Measurements from ENCODE around the gene DAG1.

Gene DAG1

DNA sequence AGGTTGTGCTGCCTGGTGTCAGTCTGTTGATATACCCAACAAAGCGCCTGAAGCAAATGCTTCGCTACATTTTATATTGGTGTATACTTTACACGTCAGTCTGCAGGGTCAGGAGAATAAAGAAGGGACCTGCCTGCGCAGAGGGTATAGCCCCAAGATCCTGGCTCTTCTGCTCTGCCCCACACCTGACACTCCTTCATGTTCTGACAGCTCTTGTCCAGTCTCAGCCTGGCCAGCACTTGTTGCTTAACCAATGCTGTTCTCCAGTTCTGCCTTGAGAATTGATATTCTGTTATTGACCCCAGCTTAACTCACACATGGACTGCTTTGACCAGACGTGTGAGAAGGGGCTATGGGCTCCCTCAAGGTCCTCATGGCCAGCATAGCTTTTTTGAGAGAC is 48.4 kb downstream of the DAG1 start:
- DNase-seq (ENCODE audit: low read depth in 3 of 3) = no peak

DNA sequence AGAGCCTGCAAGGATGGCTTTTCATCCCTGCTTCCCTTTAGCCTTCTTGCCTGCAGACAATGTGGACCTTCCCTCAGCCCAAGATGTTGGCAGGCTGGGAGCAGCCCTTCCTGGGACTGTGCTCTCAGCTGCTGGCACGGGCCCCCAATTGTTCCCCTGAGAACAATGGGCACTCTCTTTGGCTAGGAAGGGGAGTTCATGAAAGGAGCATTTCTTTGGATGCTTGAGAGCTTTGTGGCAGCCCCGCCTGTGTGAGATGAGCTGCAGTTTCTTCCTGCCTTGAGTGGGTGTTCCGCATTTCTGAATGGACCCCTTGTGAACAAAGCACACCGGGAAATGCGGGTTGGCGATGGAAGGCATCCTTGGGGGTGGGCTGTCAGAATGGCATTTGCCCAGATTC is 49.2 kb downstream of the DAG1 start:
- no peak for DNase-seq (ENCODE audit: low read depth in 3 of 3)

DNA sequence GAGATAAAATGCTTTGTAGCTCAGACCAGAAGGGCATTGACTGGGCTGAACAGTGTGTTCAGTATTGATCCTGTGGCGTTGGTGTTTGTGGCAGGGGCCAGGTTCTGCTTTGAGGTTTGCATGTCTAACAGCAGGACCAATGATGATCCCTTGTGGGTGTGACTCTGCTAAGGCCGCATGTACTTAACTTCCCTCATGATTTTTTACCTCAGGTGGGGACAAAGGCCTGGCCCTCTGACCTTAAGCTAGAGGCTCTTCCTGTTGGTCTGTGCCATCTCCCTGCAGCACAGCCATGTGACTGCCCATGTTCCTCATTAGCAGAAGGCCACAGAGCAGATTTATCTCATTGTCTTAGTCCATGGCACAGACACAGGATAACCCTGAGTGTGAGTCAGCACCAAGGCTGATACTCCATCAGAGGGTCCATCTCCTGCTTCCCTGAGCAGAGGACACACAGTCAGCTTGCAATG is 49.9 kb downstream of the DAG1 start:
- no peak for DNase-seq (ENCODE audit: low read depth in 3 of 3)

DNA sequence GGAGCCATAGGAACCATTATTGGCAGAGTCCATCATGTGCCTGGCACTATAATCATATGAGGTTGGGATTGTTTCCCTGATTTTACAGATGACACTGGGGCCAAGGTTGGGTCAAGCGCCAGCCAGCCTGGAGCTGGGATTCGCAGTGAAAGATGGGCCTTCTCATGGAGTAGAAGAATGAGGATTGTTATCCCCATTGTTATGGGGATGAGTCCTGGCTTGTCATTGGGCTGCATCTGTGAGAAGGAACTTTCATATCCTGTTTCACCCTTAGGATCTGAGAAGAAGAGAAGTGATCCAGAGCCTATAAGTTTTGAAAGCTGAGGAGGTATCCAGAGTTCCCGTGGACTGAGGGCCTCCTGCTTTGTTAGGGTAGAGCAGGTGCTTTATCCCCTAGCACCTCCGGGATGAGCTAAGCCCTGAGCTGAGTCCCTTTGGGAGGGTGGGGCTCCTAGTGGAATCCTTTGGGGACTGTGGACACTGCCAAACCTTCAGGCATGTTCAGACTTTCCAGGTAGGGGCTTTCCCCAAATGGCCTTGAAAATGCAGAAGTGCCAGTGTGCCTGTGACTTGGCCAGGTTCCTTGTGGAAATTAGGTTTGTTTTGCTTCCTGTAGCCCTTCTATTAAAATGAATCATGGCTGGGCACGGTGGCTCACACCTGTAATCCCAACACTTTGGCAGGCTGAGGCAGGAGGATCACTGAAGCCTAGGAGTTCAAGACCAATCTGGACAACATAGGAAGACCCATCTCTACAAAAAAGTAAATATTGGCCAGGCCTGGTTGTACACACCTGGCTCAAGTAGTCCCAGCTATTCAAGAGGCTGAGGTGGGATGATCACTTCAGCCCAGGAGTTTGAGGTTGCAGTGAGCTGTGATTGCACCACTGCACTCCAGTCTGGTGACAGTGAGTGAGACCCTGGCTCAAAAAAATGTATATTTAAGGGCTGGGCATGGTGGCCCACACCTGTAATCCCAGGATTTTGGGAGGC is 54.0 kb downstream of the DAG1 start:
- no peak for DNase-seq (ENCODE audit: low read depth in 3 of 3)

DNA sequence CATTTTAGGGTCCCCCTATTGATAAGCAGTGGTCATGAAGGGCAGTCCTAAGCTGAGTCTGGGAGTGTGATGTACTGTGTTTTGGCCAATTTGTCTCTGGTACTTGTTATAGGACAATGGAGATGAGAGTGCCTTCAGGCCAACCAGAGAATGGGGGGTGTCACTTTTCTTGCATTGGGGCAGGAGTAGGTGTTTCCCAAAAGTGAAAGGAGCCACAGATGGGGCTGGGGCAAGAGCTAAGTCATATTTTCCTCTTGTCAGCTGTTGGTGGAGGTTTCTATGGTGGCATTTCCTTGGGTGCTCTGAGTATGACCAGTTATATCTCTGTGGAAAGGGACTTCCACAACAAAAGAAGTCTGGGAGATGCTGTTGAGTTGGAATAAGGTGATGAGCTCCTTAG is 59.5 kb downstream of the DAG1 start:
- DNase-seq (ENCODE audit: low read depth in 3 of 3) = peak in 1 of 3 donors; percentile 20

DNA sequence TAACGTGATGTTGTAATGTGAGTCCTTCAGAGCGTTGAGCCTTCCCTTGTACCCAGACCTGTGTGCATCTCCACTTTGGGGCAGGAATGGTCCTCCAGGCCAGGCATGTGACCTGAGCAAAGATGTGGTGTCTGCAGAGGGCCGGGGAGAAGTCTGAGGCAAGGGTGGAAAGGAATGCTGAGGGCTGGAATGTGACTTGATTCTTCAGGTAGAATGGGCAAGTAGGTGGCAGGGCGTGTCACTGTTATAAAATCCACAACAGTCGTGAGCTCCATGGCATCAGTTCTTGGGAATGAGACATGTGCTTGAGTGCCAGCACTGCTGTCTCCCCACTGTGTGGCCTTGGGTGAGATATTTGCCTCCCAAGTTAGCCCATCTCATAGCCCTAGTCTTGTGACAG is 60.2 kb downstream of the DAG1 start:
- no peak for DNase-seq (ENCODE audit: low read depth in 3 of 3)

DNA sequence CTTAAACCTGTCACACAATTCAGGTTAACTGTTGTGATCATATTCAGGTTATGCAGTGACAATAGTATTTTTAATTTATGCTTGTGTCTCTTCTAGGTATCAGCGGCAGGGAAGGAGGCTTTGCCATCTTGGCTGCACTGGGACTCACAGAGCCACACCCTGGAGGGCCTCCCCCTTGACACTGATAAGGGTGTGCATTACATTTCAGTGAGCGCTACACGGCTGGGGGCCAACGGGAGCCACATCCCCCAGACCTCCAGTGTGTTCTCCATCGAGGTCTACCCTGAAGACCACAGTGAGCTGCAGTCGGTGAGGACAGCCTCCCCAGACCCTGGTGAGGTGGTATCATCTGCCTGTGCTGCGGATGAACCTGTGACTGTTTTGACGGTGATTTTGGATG is 60.6 kb downstream of the DAG1 start:
- no peak for DNase-seq (ENCODE audit: low read depth in 3 of 3)

DNA sequence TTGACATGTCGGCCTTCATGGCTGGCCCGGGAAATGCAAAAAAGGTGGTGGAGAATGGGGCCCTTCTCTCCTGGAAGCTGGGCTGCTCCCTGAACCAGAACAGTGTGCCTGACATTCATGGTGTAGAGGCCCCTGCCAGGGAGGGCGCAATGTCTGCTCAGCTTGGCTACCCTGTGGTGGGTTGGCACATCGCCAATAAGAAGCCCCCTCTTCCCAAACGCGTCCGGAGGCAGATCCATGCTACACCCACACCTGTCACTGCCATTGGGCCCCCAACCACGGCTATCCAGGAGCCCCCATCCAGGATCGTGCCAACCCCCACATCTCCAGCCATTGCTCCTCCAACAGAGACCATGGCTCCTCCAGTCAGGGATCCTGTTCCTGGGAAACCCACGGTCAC is 61.2 kb downstream of the DAG1 start:
- DNase-seq (ENCODE audit: low read depth in 3 of 3) = no peak

DNA sequence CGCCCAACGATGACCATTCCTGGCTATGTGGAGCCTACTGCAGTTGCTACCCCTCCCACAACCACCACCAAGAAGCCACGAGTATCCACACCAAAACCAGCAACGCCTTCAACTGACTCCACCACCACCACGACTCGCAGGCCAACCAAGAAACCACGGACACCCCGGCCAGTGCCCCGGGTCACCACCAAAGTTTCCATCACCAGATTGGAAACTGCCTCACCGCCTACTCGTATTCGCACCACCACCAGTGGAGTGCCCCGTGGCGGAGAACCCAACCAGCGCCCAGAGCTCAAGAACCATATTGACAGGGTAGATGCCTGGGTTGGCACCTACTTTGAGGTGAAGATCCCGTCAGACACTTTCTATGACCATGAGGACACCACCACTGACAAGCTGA is 61.6 kb downstream of the DAG1 start:
- no peak for DNase-seq (ENCODE audit: low read depth in 3 of 3)

DNA sequence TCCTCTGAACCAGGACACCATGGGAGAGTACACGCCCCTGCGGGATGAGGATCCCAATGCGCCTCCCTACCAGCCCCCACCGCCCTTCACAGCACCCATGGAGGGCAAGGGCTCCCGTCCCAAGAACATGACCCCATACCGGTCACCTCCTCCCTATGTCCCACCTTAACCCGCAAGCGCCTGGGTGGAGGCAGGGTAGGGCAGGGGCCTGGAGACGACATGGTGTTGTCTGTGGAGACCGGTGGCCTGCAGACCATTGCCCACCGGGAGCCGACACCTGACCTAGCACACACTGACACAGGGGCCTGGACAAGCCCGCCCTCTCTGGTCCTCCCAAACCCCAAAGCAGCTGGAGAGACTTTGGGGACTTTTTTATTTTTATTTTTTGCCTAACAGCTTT is 63.0 kb downstream of the DAG1 start:
- DNase-seq (ENCODE audit: low read depth in 3 of 3) = no peak

DNA sequence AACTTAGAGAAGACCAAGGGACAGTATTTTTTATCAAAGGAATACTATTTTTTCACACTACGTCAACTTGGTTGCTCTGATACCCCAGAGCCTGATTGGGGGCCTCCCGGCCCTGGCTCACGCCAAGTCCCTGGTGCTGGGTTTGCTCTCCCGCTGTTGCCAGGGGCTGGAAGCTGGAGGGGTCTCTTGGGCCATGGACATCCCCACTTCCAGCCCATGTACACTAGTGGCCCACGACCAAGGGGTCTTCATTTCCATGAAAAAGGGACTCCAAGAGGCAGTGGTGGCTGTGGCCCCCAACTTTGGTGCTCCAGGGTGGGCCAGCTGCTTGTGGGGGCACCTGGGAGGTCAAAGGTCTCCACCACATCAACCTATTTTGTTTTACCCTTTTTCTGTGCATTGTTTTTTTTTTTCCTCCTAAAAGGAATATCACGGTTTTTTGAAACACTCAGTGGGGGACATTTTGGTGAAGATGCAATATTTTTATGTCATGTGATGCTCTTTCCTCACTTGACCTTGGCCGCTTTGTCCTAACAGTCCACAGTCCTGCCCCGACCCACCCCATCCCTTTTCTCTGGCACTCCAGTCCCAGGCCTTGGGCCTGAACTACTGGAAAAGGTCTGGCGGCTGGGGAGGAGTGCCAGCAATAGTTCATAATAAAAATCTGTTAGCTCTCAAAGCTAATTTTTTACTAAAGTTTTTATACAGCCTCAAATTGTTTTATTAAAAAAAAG is 63.9 kb downstream of the DAG1 start:
- DNase-seq (ENCODE audit: low read depth in 3 of 3) = no peak

DNA sequence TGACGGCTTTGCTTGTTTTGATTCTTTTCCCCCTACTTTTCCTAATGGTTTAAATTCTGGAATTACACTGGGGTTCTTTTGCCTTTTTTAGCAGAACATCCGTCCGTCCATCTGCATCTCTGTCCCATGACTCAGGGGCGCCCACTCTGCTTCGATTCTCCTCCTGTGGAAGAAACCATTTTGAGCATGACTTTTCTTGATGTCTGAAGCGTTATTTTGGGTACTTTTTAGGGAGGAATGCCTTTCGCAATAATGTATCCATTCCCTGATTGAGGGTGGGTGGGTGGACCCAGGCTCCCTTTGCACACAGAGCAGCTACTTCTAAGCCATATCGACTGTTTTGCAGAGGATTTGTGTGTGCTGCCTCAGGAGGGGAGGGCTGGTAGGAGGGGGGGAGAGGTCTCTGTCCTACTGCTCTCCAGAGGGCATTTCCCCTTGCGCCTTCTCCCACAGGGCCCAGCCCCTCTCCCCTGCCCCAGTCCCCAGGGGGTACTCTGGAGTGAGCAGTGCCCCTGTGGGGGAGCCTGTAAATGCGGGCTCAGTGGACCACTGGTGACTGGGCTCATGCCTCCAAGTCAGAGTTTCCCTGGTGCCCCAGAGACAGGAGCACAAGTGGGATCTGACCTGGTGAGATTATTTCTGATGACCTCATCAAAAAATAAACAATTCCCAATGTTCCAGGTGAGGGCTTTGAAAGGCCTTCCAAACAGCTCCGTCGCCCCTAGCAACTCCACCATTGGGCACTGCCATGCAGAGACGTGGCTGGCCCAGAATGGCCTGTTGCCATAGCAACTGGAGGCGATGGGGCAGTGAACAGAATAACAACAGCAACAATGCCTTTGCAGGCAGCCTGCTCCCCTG is 64.7 kb downstream of the DAG1 start:
- no peak for DNase-seq (ENCODE audit: low read depth in 3 of 3)

DNA sequence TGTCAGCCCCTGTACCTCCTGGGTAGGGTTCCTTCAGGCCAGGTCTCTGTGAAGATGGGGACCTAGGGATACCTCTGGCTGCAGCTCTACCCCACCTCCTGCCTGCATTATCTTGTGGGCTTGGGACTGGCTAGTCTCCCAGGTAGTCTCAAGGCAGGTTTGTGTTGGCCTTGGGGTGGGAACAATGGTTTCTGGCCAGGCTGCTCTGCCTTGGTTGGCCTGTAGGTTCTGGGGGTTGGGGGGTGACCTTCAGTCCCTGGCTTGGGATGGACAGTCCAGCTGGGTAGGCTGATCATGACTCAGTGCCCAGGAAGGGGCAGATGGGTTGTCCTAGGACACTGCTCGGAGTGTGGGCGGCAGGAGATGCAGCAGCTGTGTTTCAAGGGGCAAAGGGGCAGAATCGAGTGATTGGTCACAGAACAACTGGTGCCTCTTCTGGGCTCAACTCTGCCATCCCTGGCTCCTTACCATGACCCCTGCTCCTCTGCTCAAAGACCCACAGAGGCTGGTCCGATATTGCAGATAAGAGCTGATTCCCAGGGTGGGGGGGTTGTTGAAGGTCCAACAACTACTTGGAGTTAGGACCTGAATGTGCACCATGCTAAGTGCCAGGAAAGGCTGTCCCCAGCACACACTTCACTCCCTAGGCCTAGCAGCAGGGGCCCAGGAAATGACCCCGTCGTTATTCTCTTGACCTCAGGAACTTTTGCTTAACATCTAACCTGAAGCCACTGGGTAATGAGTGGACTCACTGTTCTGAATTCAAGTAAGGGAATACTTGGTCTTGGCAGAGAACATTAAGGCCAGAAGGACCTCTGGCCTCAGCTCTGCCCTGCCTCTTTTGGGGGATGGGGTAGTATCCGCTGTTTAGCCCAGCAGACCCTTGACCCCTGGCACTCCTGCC is 66.2 kb downstream of the DAG1 start:
- DNase-seq (ENCODE audit: low read depth in 3 of 3) = no peak

DNA sequence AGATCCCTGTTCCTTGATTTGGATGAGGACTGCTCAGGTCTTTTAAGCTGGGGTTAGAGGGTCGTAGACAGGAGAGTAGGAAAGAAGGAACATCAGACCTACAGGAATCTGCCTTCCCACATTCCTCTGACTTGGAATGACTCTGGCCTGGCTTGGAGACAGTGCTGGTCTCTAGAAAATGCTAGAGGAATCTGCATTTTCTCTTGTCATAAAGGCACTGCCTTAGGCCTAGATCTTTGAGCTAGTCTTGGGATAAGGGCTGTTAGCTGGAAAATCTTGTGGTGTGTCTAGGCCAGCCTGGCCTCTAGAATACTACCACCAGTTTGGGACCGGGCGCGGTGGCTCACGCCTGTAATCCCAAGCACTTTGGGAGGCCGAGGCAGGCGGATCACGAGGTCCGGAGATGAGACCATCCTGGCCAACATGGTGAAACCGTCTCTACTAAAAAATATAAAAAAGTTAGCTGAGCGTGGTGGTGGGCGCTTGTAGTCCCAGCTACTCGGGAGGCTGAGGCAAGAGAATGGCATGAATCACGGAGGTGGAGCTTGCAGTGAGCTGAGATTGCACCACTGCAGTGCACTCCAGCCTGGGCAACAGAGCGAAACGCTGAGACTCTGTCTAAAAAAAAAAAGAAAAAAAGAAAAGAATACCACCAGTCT is 66.9 kb downstream of the DAG1 start:
- no peak for DNase-seq (ENCODE audit: low read depth in 3 of 3)

DNA sequence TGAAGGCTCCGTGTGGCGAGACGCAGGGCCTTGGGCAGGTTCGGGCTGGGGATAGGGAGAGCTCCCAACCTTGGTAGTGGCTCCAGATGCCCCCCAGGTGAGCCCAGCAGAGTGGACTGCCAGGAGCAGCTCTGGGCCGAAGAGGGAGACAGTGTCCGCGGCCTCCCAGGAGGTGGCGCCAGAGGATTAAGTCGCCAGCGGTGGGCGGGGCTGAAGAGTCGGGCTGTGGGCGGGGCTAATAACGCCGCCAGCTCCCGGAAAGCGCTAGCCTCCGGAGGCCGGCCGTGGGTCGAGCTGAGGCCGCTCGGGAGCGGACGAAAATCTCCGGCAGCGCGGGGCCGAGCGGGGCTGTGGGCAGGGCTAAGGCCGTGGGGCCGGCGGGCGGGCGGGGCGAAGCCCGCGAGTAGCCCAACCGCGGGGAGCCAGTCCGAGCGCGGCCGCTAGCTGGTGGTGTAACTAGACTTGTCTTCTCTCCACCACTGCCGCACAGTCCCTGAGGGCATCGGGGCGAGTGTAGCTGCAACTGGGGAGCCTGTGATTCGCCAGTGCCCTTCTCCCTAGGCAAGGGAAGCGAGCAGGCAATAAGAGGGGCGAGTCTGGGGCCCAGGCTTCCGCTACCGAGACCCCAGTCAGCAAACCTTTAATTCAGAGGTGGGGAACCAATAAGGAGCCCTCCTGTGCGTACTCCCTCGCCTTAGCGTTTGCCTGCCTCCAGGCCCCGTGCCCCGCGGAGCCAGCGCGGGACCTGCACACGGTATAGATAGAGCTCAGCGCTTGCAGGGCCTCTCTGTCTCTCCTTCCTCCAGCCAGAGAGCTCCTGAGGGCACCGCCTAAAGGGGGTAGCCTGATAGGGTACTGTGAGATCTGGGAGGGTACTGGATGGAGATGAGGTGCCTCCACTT is 69.8 kb downstream of the DAG1 start:
- peak; percentile 80 to 94 (median 92) for DNase-seq (ENCODE audit: low read depth in 3 of 3)

DNA sequence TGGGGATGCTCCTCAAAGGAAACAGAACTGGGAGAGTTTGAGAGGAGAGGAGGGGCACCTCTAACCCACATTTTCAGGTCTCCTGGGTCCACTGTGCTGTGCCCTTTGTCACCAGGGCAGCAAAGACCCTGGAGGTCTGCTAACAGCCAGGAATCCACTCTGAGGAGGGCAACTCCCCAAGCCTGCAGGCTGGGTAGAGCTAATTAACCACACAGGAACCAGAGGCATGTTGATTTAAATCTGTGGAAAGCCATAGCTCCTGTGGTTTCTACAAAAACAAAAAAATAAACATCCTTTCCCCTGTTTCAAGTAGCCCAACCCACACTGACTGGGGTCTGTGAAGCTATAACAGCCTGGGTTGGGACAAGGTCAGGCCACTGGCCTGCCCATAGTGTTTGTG is 82.0 kb downstream of the DAG1 start:
- DNase-seq (ENCODE audit: low read depth in 3 of 3) = no peak

DNA sequence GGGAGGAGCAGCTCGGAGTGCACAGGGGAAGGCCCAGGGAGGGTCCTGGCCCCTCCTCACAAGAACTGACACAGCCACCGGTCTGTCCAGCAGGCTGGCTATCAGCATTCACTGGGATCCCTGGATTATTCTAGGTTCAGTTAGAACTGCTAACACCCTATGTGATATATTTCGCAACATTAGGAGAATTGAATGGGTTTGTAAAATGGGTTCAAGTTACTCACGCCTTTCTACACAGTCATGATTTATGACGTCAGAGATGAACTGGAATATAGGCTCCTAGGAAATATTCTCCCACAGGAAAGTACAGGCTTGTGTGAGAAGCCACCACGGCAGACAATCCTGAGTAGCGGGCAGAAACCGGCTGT is 83.2 kb downstream of the DAG1 start:
- DNase-seq (ENCODE audit: low read depth in 3 of 3) = no peak

DNA sequence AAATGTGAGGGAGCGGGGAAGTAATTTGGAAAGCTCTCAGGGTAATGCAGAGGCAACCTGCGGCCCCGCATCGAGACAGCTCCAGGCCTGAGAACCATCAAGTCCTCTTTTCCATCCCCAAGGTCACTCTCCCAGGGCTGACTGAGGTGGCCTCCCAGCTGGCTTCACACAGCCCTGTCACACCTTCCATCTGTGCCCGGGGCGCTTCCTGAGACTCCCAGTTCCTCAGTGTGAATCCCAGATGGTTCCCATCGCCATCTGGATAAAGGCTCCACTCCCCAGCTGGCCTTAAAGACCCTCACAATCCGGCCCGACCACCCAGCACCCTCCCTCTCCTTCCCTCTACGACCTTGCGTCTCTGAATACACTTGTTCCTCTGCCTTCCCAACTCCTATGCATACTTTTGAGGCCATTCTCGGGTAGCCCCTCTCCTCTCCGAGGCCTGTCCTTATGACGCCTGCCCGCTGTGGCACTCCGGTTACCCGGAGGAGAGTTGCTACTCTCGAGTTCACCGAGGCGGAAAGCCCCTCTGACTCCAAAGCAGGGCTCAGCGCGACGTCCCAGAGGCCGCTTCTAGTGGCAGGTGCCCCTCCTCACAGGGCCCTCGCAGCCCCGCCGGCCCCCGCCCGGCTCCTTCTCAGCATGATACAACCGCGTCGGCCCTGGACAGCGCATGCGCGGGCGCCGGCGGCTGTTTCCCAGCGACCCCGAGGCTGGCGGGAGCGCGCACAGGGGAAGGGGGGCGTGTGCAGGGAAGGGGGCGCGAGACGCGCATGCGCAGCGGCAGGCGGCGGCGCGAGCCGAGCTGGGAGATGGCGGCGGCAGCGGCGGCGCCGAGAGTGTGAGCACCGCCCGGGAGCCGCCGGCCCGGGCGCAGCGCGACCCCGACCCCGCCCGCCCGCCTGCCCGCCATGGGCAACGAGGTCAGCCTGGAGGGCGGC is 83.9 kb downstream of the DAG1 start, which contains the start of gene BSN:
Gene BSN, plus strand, starts transcription at position 786 of the 941 bp plus-strand sequence. Its CDS starts 126 bp downstream, at position 912.
- DNase-seq (ENCODE audit: low read depth in 3 of 3) = peak; percentile 80 to 82 (median 80)

All from stimulated activated CD4-positive, alpha-beta T cell treated with anti-CD3 and anti-CD28 coated beads, TNF-alpha, amount 100 ng/mL, for 48 hours (primary cell).